GM18507 (cell line): ENCODE results near the gene NEK6.
A peak's percentile ranks its signal among the peaks of the same experiment; 100 is the strongest.

ENCODE experiments used
- DNase-seq: peaks from one replicate; pipeline ENCODE4 v3.0.0; 2011; ENCODE audit warnings: low read depth; ENCODE audit not compliant: insufficient read length; ENCODE audit errors: extremely low spot score
- FAIRE-seq: peaks from 2 replicates; lab custom pipeline; 2011; peaks lifted over from hg19 to GRCh38; lab: Jason Lieb, UNC

Gene NEK6

DNA sequence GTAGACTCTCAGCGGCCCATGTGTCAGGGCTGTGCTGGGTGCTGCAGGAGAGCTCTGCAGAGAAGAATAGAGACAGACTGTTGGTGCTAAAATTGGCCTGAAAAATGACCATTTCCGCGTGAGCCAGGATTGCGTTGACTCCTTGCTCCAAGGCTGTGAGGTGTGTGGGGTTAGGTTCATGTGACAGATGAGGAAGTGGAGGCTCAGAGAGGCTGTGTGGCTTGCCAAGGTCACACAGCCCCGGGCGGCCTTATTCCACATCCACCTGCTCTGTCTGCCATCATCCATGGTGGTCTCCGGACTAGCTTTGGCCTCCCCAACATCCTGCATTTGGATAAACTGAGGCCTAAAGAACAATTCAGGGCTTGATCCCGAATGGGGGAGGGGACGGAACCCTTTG lies 15.2 kb downstream of the NEK6 start:
- no peak for FAIRE-seq
- no peak for DNase-seq

DNA sequence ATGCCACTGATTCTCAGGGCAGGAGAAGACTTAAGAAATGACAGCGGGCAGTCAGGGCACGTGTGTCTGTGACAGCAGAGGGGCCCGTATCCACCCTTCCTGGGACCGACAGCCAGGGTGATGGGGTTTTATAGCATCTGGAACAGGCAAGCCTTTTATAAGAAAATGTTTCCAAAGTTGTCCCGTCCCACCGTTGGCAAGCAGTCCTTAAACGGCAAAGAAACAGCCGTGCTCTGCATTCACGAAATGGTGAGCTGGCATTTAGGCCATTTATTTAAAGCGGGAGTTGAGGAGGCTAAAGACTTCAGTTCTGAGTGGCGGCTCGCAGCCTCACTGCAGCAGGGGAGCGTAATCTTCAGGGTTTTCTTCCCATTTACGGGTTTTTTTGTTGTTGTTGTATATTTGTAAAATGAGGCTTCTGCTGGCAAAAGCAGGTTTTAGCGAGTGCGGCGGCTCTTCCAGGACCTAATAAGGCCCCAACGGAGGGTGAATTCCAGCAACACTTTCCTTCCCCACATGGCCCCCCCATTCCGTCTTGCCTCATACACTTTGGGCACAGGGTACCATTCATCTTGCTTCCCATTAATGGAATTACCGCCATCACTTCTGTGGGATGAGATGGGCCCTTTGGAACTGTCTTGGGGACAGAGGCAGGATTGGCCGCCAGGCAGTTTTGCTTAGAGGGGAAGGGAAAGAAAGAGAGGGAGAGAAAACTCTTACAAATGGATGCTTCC lies 15.8 kb downstream of the NEK6 start:
- no peak for DNase-seq
- FAIRE-seq: no peak

DNA sequence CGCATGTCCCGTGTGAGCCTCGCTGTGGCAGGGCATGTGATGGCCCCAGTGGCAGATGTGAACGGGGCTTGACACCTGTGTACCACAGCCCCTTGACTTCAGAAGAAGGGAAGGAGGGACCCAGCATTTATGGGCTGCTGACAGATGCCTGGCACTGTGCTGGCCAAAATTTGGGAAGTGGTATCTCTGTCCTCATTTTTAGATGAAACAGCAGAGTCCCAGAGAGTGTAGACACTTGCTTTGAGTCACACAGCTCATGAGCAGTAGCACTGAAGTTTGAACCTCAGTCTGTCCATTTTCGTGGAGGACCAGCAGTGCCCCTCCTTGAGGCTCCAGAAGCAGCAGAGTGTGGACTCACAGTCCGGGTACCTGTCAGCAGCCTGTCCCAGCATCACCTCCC lies 16.5 kb downstream of the NEK6 start:
- no peak for FAIRE-seq
- DNase-seq: no peak

DNA sequence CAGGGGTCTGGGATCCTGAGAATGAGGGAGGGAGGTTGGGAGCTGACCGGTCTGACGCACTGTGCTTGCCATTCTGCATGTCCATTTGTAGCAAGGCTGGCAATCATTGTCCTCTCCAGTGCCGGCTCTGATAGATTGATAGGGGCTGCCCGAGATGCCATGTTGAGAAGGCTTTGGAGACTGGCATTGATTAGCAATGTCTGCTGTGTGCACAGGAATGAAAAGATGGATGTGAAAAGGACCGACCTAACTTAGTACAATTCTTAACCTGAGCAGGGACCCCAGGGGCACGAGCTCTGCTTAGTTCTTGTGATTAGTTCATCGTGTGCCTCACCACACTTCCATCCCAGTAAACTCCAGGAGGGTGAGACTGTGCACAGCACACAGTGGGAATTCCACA lies 17.0 kb downstream of the NEK6 start:
- DNase-seq: no peak
- FAIRE-seq: no peak

DNA sequence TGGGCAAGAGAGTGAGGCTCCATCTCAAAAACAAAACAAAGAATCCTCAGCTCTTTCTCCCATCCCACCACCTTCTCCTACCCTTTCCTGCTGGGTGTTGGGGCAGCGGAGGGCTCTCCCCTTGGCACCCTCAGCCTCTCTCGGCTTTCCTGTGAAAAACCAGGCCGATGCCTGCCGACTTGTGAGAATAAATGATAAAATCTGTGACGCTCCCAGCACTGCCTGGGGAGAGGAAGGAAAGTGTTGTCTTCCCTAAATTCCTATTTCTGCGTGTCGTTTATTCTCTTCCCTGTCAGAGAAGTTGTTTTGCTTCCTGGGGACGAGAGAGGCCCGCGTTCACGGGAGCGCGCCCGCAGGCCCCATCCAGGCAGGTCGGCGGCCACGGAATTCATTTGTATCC lies 19.7 kb downstream of the NEK6 start:
- FAIRE-seq: no peak
- DNase-seq: no peak

DNA sequence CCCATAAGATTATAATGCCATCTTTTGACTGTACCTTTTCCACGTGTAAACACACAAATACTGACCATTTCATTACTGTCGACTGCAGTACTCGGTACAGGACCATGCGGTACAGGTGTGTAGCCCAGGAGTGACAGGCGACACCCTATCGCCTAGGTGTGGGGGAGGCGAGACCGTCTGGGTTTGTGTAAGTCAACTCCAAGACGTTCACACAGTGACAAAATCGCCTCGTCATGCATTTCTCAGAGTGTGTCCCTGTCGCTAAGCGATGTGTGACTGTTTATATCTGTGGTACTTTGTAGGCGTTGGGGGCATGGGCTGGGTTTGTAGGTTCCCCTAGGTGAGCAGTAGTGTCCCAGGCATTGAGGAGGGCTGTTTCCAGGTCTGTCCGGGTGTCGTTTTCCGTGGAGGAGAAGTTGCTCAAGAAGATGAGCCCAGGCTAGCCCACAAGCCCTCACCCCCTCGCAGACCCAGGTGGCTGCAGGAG lies 20.3 kb downstream of the NEK6 start:
- DNase-seq (no peak), FAIRE-seq (no peak)

DNA sequence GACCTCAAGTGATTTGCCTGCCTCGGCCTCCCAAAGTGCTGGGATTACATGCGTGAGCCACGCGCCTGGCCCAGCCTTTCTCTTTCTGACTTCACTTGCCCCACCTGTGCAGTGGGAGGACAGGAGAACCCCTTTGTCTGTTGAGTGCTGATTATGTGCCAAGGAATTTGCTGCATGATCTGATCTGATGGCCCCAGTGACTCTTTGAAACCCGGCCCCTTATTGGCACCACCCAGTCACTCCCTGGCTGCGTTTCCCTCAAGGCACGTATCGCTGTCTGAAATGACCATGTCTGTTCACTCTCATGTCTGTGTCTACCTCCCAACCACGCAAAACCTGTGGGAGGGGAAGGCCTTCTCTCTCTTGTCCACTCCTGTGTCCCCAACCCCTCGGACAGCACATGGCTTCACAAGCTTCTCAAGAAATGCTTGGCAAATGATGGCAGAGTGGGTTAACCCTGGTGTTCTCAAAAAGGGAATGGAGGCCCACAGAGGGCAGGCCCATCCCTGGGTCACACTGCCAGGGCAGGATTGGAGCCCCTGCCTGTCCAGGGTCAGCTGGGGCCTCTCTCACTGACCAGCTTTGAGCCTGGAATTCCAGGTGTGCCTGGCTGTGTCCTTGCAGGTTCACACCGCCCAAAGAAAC lies 21.9 kb downstream of the NEK6 start:
- FAIRE-seq: no peak
- no peak for DNase-seq

DNA sequence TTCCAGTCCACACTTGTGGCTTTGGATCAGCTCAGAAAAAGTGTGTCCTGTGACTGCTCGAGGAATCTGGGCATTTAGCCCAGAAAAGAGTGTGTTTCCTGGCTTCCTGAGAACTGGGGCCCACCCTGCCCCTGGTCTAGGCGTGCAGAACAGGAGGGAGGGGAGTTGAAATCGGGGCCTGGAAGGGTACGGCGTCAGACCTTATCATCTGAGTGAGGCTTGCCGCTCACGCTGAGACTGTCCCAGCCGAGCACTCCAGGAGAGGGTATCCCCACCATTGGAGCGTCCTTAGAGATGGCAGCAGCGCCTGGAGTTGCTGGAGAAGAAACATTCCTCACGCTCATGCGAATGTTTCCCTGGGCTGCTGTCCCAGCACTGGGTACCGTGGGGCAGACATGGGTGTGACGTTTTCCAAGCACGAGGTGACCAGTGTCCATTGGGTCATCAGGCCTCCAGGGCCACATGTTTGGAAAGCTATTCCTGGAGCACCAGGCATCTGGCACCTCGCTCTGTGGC lies 22.5 kb downstream of the NEK6 start:
- DNase-seq: no peak
- no peak for FAIRE-seq

DNA sequence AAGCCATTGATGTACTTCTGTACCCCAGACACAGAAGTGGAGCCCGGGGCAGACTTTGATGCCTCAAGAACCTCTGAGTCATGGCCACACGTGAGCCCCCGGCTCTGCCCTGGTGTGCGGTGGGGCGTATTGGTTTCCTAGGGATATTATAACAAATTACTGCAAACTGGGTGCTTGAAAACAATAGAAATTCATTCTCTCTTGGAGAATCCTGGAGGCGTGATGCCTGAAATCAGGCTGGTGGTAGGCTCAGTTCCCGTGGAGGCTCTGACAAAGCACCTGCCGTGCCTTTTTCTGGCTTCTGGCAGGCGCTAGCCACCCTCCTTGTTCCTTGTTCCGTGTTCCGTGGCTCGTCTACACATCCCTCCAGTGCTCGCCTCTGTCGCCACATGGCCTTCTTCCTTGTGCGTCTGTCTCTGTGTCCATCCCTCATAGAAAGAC lies 24.2 kb downstream of the NEK6 start:
- FAIRE-seq (no peak), DNase-seq (no peak)

DNA sequence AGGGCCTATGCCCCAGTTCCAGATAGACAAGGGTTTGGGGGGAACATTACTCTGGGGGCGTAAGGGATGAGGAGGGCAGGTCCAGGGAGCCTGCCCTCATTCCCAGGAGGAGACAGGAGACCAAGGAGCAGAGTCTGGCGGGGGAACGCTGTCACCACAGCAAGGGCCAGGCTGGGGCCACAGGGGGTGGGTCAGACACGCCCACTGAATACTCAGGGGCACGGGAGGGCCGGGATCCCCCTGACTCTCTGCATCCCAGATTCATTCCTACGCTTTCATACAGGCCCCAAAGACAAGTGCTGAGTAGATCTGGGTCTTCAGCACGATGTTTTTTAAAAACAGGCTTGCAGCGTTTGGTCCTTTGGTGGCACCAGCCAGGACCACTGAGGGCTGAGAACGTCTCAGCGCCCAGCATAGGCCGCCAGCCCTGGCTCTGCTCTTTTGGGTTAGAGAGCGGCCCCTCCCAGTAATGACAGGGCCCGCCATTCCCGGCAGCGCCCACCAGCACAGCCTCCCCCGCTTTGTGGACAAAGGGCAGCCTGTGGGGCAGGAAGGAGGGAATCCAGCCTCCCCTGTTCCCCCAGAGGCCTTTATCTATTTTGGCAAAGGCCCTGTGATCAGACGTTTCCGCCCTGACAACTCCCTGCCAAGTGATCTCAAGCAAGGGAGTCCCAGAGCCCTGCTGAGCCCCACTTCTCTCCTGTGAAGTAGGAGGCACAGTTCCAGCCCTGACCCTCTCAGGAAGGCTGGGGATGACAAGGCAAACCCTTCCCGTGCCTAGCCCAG lies 24.9 kb downstream of the NEK6 start:
- no peak for DNase-seq
- no peak for FAIRE-seq

DNA sequence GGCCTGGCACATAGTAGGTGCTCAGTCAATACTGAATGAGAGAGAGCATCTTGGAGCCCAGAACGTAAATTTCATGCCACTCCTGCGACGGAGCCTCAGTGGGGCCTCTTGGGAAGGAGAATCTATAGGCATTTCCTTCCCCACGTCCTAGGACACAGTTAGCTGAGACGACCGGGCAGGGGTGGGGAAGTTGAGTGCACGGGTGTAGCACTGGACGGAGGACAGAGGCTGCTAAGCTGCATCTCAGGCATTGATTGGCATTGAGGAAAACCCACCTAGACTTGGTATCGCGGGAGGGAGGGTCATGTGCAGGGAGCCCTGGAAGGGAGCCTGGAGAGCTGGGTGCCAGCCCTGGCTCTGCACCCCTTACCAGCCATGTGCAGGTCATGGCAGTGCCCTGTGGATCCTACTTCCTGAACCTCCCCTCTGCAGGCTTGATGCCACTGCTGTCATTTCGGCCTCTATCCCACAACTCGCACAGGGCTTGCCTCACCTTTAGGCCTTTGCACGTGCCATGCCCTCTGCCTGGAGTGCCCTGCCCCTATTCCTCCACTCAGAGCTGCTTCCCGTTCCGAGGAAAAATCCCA lies 25.6 kb downstream of the NEK6 start:
- no peak for DNase-seq
- no peak for FAIRE-seq

DNA sequence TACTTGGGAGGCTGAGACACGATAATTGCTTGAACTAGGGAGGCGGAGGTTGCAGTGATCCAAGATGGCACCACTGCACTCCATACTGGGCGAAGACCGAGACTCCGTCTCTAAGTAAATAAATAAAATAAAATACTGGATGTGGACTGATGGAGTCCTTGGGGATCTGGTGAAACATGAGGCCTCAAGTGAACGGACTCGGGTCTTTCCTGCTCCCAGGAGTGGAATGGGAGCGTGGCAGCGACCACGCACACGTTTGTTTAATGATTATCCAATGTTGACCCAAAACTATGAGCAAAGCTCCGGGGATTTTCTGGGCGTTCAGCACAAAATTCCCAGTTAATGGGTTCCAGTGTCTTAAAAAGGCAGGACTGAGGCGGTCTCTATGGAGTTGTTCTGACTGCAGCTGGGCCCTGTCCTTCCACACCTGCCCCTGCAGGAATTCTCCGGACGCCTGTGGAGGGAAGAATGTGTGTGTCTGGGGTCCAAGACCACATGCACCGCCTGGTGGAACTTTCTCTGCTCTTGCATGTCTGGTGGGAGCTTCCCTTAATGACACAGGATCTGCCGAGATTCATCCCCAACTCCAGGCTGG lies 26.6 kb downstream of the NEK6 start:
- DNase-seq (no peak), FAIRE-seq (no peak)

DNA sequence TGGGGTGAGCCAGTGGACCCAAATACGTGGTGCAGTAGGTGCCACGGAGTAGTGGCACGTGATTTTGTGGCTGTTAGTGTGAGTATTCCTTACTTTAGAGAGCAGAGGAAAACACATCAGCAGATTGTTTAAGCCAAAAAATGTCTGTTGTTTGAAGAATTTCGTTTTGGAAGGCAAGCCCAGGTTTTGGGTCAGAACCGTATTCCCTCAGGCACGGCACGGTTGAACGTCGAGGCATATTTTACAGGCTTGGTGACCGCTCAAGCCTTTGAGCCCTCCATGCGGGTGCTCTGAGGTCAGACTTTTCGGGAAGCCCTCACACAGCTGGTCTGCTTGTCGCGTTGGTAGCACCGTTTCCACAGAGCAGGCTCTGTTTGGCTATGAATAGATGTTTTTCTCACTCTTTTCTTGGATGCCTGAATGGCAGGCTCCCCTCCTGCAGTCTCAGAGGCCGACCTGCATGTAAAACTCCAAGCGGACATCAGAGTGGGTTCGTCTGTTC lies 27.2 kb downstream of the NEK6 start:
- no peak for FAIRE-seq
- no peak for DNase-seq

DNA sequence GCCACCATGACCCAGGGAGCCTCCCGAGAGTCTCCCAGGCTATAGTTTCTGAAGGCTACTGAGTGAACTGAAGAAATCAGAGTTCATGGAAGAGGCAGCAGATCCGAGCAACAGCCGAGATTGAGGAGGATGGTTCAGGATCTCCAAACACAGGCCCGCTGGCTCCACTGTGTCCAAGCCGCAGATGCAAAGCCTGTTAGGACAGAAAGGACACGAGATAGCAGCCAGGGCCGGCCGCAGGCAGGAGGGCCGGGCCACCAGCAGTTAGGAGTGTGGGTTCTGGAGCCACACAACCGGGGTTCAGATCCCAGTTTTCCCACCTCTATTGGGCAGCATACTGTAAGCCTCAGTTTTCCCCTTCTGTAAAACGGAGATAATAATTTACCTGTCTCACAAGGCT lies 27.7 kb downstream of the NEK6 start:
- no peak for DNase-seq
- no peak for FAIRE-seq

DNA sequence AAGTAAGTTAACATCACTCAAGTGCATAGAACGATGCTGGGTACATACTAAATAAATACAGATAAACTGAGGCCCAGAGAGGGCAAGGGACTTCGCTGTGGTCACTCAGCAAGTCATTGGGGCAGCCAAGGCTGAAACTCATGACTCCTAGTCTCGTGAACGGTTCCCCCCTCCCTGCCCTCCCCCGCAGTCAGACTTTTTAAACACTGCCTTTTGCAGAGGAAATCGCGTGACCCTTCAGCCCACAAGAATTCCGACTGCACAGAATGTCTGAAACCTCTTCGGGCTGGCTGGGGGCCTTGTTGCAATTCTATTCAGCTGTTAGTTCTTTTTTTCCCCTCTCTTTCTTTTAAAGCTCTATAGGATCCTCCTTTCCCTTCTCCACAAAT lies 28.1 kb downstream of the NEK6 start:
- peak; percentile 61 for DNase-seq
- peak; percentile 99 for FAIRE-seq

DNA sequence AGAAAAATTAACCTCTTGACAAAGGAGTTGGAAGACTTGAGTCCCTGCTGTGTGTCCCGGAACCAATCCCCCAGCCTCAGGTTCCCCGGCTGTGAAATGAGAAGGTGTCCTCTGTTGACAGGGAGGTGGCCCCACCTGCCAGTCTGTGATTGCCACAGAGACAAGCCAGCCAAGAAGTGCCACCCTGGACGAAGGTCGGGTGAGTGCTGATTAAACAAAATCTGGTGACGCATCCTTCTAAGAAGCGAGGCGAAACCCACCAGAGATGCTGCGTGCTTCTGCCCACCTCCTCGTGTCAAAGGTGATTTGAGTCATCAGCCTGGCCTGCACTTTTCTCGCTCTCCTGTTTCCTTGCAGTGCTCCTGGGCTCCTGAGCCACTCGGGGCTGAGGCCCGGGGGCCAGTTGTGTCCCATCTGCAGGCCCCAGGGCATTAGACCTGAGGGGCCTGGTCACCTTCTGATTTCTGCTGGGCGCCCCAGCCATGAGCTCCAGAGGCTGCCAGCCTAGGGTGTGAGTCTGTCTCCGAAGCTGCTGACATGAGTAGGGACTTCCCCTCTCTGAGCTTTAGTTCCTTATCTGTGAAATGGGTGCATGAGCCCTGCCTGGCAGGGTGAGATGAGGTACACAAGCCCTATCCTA lies 28.7 kb downstream of the NEK6 start:
- FAIRE-seq (no peak), DNase-seq (peak; percentile 57)

DNA sequence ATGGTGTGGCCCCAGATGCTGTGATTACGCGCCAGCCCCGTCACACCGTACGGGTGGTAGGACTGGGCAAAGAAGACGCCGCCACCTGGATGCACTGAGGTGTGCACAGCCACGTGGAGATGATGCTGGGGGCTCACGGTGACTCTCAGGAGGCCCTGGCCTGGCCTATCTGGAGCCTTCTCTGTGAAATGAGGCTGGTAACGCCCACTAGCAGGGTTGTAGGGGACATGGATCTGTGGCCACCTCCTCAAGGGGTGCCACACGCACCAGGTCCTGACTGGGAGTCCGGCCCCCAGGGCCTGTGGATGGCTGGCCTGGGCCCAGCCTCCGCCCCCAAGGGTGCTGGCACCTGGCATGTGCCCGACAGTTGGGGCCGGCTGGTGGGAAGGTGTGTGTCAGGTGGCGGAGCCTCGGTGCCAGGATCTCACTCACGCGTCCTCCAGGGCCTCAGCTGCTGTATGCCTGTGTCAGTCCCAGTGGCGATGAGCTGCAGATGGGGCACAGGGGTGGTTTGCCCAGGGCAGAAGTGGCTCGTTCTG lies 32.4 kb downstream of the NEK6 start:
- DNase-seq: no peak
- FAIRE-seq: no peak

DNA sequence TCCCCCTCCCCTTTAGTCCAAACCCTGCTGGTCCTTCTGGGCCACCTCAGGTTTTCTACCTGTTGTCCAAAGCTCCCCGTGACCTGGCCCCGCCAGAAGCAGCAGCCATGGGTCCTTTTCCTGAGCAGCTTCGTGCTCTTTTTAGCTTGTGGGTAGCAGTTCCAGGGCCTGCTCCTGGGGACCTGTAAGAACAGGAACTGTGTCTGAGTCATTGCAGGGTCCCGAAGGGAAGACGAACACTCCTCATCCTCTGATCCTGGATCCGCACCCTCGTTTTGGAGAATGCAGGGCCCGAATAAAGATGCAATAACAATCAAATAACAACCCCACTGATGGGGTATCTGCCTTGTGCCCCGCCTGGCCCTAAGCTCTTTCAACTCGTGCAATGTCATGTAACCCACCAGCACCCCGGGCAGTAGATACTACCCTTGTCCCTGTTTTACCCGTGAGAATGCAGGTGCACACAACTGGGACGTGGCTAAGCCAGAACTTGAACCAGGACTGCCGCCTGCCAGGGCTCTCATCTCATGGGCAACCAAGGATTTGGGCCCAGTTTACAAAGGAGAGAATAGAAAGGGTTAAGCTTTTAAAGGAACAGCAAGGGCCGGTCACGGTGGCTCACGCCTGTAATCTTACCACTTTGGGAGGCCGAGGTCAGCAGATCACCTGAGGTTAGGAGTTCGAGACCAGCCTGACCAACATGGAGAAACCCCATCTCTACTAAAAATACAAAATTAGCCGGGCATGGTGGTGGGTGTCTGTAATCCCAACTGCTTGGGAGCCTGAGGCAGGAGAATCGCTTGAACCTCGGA lies 33.2 kb downstream of the NEK6 start:
- no peak for DNase-seq

More for the DNA sequence above, 33.2 kb downstream of the NEK6 start:
- FAIRE-seq: peak; percentile 41
